HG03103 (cell line): ENCODE data around the gene TBX18.

Experiments used
- ATAC-seq: cut with Tn5 transposase; IDR thresholded peaks from one replicate; pipeline ENCODE4 v1.9.1; 2021; ENCODE audit warnings: low read depth; ENCODE audit not compliant: unreplicated experiment

TBX18 gene

GRCh38 chr6:84638286-84638685, 126.1 kb downstream of the TBX18 start:
- ATAC-seq = no peak
